Esophagus mucosa (tissue), 1 donor: ENCODE measurements around the gene GEMIN4. TPM values are rescaled to one million over a fixed set of nuclear protein-coding genes. Genes with fewer than 3 reads are reported as not detected.
A peak's percentile ranks its signal among the peaks of the same experiment; 100 is the strongest.
"Not testable (repeated sequence)": the region's sequence is repeated elsewhere in the genome, so short reads cannot be mapped to it uniquely, and the experiment has no call there.

ENCODE experiments used
- ATAC-seq: fragments of 200-7000 bp; cut with Tn5 transposase; one replicate; pipeline ENCODE4 v1.9.1; 2020
- total RNA-seq: library from RNA; stranded (reverse); gene quantifications from one replicate; pipeline ENCODE4 v1.2.4, GENCODE V29; 2023
- donor health status: DM: yes; HTN: yes; CAD: no.

Gene GEMIN4
- total RNA-seq, 1 donor from 2014 or later, result 20.1 TPM

DNA sequence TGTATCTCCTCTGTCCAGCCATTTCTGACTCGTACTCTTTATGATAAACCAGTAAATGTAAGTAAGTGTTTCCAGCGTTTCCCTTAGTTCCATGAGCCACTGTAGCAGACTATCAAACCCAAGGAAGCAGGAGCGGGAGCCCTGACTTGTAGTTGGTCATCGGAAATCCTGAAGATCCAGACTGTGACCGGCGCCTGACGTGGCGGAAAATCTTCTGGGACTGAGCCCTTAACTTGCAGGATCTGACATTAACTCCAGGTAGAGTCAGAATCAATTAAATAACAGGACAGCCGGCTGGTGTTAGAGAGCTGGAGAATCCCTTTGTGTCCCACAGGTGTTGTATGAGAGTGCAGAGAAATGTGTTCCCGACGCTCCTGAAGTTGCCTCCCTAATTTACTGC is 26.0 kb upstream of the GEMIN4 start:
- no peak for ATAC-seq

DNA sequence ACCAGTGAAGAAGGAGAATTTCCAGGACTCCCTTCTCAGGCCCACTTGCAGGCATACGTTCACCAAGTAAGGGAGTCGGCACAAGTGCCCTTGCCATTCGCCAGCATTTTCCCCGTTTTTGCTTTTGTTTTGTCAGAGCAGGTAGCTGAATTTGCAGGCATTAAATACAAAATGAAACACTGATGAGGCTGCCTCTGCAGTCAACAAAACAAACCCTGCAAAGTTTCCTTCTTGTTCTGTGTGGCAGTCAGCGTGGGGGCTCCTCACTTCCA is 22.2 kb upstream of the GEMIN4 start:
- ATAC-seq, result no peak

DNA sequence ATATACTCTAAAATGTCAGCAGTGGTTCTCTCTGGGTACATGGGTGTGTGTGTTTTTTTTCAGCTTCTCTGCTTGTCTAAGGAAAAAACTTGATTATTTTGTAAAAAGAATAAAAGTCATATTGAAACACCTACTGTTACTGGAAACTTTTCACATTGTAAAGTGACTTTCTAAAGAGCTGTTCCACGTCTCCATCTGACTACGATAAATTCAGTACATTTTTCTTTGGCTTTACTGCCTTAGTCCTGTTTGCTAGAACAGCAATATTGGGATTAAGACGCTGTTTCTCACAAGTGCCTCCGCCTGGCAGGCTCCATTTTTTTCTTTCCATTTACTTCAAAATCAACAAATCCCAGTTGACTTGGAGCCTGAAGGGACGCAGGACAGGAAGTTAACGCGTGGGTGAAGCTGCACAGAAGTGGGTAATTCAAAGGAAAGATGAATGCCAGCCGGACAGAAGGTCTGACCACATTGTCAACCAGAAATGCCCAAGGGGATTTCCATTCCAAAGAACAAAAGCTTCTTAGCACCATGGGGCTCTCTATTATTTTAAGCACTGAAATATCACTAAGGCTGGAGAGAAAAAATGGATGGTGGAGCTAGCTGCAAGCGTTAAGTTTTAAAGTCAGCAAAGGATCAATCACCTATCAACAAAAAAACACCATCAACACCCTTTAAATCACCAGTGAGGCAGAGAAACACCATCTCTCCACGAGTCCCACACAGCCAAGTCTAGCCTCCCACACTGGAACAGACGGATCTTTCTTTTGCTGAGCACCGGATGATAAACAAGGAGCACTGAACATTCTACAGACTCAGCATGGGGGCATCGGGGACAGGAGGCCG is 21.6 kb upstream of the GEMIN4 start:
- no peak for ATAC-seq

DNA sequence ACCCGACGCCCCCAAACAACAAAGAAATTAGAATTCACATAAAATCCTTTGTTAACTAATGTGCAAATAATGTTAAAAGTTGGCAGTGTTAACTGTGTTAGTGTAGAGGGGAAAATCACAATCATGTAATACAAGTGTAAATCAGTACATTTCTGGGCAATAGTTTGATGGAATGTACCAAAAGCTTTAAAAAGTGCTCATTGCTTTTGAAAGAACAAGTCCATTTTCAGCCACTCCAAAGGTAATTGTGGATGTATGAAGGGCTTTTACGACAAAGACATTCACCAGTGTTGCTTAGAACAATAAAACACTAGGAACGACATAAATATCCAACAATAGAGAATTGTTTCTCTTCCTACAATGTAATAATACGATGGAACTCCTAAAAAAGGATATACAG is 21.0 kb upstream of the GEMIN4 start:
- ATAC-seq, result no peak

DNA sequence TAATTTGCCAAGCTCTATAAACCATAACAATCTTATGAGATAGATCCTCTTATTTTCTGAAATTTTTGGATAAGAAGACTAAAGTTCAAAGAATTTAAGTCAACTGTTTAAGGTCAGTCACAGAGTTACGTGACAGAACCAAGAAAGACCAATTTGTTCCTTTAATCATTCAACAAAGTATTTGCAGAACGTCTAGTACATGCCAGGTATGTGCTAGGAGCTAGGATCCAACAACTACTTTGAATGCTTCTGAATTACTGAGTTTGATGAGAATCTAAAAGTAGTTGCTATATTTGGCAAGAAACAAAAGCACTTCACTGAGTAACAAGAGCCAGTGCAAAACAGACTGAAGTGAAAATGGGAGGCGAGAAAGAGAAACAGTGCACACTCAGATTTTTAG is 15.0 kb upstream of the GEMIN4 start:
- ATAC-seq, result no peak

DNA sequence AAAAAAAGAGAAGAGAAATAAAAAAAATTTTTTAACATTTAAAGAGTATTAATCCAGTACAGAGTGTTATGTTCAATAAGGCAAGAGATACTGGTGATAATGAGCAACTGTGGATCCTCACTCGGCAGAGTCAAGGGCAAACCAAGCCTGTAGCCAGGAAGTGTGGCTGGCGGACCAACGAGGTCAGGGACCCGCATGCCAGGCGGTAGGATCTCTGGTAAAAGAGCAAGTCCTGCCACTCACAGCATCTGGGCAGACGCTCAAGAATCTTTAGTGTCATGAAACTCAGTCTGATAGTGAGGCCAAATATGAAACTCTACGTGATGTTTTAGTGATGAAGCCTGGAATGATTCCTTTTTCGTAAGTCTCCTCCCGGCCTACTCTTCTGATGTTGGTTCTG is 8.3 kb upstream of the GEMIN4 start:
- ATAC-seq, result no peak

DNA sequence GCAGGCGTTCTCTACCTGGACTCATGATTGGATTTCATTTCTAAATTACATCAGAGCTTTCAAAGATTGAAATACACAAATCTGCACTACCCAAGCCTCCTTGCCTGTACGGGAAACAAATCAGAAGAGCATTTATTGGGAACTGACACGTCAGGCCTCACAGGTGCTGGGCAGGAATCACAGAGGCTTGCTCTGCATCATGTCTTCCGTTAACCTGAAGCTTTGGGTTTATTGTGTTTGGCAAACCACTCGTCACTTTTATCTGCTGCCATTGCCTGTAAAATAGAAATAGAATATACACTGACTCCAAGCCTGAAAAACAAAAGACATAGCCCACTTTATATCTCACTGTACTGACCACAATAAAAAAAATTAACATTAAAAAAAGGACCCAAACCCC is 7.9 kb upstream of the GEMIN4 start:
- no peak for ATAC-seq

DNA sequence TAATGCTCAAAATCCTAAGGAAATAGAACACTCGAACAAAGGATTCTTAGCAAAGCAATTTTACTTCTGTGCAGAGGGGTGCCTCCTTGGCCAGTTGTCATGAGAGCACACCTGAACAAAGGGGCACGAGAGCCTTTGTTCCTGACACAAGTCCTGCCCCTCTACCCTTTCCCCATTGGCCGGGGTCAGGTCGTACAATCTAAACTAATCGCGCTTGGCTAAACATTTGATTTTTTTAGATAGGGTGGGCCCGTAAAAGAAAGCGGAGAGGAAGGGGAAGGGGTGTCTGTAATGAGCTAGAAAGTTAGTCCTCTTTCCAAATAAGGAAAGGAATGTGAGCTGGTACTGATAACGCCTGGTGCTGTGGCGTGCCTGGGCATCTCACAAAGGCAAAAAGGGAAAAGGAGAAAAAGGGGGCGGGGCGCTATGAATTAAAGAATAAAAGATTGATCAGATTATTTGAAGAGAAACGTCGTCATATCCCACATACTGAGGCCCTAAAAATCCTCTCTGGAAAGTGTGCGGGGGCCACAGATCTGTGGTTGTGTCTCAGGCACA is 4.0 kb upstream of the GEMIN4 start:
- ATAC-seq, result not testable (repeated sequence)

DNA sequence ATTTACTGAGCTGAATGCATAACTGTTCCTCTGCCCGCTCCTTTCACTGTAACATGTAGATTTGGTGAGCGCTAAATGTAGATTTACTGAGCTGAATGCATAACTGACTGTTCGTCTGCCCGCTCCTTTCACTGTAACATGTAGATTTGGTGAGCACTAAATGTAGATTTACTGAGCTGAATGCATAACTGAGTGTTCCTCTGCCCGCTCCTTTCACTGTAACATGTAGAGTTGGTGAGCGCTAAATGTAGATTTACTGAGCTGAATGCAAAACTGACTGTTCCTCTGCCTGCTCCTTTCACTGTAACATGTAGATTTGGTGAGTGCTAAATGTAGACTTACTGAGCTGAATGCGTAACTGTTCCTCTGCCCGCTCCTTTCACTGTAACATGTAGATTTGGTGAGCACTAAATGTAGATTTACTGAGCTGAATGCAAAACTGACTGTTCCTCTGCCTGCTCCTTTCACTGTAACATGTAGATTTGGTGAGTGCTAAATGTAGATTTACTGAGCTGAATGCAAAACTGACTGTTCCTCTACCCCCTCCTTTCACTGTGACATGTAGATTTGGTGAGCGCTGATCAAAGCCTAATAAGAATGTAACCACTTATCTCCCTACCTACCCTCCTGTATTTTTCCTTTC is 3.4 kb upstream of the GEMIN4 start:
- not testable (repeated sequence) for ATAC-seq

DNA sequence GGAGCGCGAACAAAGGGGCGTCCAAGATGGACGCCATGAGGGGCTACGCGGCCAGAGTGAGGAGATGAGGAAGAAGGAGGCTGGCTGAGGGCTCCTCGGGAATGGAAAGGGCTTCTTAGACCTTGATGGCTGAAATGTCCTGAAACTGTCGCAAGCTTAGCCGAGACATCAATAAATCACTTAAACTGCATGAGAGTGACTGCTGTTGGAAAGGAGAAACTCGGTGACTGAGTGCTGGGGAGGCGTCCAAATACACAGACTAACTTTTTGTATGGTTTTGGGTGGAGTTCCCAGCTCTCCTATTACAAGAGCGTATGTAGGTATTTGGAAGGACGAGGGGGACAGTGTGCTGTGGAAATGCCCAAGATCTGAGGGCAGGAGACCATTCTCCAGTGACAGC is 1.4 kb upstream of the GEMIN4 start:
- ATAC-seq, result no peak

DNA sequence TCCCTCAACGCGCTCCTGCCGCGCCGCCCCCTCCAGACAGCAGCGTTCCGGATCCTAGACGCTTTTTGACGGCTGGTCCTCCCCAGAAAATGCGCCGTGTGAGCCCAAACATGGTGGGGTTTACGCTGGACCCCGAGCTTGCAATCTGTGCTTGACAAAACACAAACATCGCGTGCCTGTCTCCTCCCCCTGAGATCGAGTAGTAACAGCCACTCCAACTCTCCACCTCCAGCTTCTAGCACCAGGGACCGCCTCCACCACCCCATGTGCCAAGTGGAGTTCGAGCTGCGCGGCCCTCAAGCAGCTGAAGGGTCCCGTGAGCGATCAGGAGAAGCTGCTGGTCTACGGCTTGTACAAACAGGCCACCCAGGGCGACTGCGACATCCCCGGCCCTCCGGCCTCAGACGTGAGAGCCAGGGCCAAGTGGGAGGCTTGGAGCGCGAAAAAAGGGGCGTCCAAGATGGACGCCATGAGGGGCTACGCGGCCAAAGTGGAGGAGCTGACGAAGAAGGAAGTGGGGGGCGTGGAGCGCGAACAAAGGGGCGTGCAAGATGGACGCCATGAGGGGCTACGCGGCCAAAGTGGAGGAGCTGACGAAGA is 656 bp upstream of the GEMIN4 start:
- ATAC-seq, result peak; percentile 50

DNA sequence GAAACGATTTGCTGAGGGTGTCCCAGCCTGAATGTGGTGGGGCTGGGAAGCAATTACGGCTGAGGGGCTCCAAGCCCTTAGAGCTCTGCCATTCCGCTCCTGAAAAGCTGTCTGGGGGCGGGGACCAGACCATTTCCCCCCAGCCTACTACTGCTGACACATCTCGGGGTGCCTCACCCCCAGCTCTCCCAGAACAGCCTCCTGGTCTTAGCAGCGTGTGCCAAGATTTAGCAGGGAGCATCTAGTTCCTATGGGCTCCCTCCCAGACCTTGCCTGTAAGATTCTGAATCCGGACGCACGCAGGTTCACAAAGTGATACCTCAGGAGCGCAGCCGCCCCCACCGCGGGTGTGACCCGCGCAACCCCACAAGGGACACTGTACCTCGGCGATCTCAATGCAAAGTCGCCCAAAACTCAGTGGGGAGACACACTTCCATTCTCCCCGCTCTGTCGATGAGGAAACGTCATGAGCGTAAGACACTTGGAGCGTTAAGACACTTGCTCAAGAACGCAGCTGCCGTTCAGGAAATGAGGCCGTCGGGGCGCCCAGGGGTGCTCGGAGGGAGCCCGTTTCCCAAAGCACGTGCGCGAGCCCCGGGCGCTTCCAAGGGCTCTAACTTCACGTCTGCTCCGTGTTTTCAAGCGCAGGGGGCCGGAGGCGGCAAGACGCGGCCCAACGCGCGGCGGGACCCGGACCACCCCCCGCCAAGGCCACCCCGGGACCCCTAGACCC is 629 bp downstream of the GEMIN4 start:
- ATAC-seq, result peak; percentile 53

DNA sequence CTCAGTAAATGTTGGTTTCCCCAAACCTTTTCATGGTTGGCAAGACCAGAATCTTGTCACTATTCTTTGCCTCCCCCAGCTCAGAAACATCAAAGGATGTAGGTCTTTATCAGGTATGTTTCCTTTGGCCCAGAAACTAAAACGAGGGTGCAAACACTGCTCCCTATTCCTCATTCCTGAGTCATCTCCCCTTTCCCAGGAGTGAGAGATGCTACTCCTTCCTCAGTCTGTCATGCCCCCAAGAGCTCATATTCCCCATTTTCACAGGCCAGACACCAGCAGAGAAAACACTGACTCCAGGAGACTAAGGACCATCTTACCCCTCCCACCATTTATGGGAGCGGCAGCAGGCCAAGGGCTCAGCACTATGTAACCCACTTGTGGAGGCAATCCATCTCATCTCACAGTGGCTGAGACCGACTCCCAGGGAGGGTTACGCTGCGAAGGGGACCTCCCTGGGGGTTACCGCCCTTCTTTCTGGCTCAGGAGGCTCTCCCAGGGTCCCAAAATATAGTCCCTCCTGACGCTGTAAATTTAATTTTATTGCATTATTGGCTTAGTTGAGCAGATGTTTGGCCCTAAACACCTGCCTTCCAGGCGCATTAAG is 1.5 kb downstream of the GEMIN4 start:
- no peak for ATAC-seq

DNA sequence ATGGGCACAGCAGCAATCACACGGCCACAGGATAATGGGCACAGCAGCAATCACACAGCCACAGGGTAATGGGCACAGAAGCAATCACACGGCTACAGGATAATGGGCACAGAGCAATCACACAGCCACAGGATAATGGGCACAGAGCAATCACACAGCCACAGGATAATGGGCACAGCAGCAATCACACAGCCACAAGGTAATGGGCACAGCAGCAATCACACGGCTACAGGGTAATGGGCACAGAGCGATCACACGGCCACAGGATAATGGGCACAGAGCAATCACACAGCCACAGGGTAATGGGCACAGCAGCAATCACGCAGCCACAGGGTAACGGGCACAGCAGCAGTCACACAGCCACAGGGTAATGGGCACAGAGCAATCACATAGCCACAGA is 2.7 kb downstream of the GEMIN4 start:
- ATAC-seq, result not testable (repeated sequence)

DNA sequence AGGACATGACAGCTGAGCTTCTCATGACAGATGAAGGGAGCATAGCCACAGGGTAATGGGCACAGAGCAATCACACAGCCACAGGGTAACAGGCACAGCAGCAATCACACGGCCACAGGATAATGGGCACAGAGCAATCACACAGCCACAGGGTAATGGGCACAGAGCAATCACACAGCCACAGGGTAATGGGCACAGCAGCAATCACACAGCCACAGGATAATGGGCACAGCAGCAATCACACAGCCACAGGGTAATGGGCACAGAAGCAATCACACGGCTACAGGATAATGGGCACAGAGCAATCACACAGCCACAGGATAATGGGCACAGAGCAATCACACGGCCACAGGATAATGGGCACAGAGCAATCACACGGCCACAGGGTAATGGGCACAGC is 3.5 kb downstream of the GEMIN4 start:
- ATAC-seq, result not testable (repeated sequence)

DNA sequence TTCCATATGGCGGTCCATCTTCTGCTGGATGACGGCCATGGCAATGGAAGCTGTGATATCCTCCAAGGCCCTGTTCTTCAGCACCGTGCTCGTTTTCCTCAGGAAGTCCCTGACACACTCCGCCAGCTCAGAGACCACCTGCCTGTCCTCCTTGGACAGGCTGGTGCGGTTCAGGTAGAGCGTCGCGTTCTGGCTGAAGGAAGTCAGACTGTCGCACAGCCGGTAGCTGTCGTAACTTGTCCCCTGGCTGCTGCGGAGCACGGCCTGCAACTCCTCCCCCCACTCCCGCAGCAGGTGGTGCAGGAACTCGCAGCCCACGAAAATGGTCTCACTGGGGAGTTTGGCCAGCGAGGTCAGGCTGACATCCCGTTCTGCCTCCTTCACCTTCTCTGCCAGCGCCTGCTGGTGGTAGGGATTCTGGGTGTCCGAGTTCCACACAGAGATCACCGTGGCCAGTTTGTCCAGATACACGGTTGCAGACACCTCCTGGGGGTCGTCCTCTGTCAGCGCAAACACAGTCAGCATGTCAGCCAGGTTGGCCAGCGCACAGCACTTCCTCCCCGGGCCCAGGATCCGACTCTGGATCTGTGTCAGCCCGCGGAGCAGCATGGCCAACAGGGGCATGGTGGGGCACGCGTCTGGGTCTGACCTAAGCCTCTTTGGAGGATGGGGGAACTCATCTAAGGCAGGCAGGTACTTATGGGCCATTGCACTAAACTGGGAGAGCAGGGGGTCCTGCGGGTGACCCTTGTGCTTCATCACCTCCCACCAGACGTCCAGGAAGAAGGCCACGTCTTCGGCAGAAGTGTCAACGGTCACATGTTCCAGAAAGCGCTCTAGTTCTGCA is 5.1 kb downstream of the GEMIN4 start:
- no peak for ATAC-seq

DNA sequence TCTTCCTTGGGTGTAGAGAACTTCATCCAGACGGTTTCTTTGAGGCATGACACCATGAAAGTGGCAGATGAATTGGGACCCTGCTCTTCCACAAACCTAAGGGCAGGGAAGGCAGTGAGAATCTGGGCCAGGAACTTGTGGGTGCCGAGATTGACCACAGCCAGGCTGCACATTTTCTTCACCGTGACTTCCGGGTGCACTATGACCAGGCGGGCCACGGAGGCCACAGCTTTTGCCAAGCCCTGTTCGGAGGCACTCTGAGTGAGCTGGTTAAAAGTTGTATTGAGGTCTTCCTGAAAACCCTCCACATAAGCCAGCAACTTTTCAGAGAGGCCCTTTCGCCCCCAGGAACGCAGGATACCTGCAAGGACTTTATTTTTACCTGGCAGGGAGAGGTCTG is 5.9 kb downstream of the GEMIN4 start:
- no peak for ATAC-seq

DNA sequence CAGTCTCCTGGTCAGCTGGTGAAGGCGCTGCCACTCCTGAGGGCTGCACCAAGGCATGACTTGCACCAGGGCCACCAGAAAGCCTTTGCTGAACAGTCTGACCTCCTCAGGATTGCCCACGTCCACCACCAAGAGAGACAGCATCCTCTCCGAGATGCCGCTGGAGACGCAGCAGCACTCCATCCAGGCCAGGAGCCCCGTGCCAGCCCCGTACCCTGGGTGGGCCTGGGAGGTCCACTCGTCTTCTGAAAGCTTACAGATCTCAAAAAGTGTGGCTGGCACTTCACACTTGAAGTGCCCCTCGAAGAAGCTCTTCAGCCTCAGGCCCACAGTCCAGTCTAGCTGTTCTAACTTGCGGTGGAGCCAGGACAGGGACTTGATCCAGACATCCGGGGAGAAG is 6.7 kb downstream of the GEMIN4 start:
- no peak for ATAC-seq

DNA sequence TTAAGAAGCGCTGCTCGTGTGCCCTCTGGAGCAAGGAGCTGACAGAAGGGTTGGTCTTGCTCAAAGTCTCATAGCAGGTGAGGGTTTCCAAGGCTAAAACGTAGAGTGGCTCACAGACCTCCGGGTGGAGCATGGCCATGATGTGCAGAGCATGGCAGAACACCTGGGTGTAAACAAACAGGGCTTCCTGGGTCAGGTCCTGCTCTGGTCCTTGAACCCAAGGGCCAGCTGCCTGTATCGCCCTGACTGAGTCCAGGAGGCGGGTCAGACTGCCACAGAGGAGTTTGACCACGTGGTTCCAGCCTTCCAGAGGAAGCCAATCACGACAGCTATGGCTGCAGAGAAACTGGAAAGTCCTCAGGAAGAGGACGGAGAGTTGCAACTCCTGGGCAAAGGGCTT is 7.1 kb downstream of the GEMIN4 start:
- peak; percentile 10 for ATAC-seq

DNA sequence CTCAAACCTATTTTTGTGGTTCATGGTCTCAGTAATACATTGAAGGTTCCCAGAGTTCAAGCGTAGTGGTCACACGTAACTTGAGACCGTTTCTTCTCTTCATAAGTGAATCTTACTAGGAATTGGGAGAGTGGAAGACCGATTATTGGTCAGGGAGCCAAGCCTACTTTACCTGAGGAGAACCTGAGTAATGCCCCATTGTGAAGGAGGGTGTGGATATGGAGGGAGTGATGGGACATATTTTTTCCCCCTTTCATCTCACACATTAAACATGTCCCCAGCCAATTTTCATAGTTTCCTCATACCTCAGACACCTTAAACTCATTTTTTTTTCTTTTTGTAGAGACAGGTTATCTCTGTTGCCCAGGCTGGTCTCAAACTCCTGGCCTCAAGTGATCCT is 8.9 kb downstream of the GEMIN4 start:
- no peak for ATAC-seq

DNA sequence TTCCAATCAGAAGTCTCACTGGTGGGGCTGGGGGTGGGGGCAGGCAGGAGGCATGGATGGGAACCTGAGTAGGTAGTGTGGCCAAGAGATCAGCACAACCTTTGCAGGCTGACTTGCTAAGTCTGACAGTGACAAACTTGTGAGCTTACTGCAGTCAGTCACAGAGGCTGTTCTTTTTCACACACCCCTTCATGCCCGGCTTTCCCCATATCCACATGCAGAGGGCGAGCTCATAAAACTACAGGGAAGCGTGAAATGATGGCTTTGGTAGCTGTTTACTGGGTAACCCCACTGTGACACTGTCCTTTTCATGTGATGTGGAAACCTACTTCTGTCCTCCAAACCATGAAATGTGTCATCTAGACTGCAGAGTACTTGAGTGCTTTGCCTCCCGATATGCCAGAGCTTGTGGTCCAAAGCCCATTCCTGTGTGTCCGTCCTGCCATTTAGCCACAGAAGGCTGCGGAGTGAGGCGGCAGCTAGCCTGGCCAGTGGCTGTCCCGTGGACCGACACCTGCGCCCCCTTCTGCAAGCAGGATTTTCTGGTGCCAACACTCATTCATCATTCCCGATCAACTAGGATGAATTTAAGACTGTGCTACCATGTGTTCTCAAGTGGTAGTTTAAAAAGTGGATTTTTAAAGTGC is 9.8 kb downstream of the GEMIN4 start:
- ATAC-seq, result no peak
